H9 (cell line): Measurements from ENCODE around the gene SLCO3A1. TPM values are rescaled to one million over a fixed set of nuclear protein-coding genes. Genes with fewer than 3 reads are reported as not detected.

Experiments used
- DNase-seq: peaks from one replicate; pipeline ENCODE4 v3.0.0-alpha.2; 2017
- H2AFZ ChIP-seq: one replicate; pipeline ENCODE4 v1.6.1; 2013; ENCODE audit warnings: mild to moderate bottlenecking, low read length, control low read depth, moderate library complexity
- H2AK5ac ChIP-seq: 2 replicates; pipeline ENCODE4 v1.6.1; 2013; ENCODE audit warnings: low read length, control low read depth, mixed read lengths; ENCODE audit not compliant: insufficient read length
- H2BK120ac ChIP-seq: one replicate; pipeline ENCODE4 v1.6.1; 2013; ENCODE audit warnings: low read depth, mild to moderate bottlenecking, low read length, control low read depth, inconsistent platforms; ENCODE audit not compliant: poor library complexity, severe bottlenecking
- H2BK12ac ChIP-seq: 2 replicates; pipeline ENCODE4 v1.6.1; 2013; ENCODE audit warnings: low read length, control low read depth, mixed read lengths, low read depth; ENCODE audit not compliant: insufficient read length
- H2BK15ac ChIP-seq: 2 replicates; pipeline ENCODE4 v1.6.1; 2013; ENCODE audit warnings: low read depth, low read length, control low read depth
- H2BK20ac ChIP-seq: one replicate; pipeline ENCODE4 v1.6.1; 2013; ENCODE audit warnings: low read depth, mild to moderate bottlenecking, low read length, control low read depth, inconsistent platforms; ENCODE audit not compliant: poor library complexity, severe bottlenecking
- H2BK5ac ChIP-seq: 2 replicates; pipeline ENCODE4 v1.6.1; 2013; ENCODE audit warnings: low read length, control low read depth, mixed read lengths; ENCODE audit not compliant: insufficient read length
- H3K14ac ChIP-seq: 2 replicates; pipeline ENCODE4 v1.6.1; 2013; ENCODE audit warnings: low read length, control low read depth; ENCODE audit not compliant: insufficient read depth
- H3K18ac ChIP-seq: 2 replicates; pipeline ENCODE4 v1.6.1; 2013; ENCODE audit warnings: low read depth, mild to moderate bottlenecking, mixed read lengths, low read length, control low read depth; ENCODE audit not compliant: insufficient read length
- H3K23ac ChIP-seq: 2 replicates; pipeline ENCODE4 v1.6.1; 2013; ENCODE audit warnings: low read length, control low read depth, mixed read lengths, low read depth; ENCODE audit not compliant: insufficient read length
- H3K23me2 ChIP-seq: 2 replicates; pipeline ENCODE4 v1.6.1; 2013; ENCODE audit warnings: low read depth, mild to moderate bottlenecking, mixed read lengths, low read length, control low read depth; ENCODE audit not compliant: insufficient read length, poor library complexity, severe bottlenecking
- H3K27ac ChIP-seq: 2 replicates; pipeline ENCODE4 v1.5.1; 2013; ENCODE audit warnings: low read length, control low read depth, mixed read lengths, low read depth; ENCODE audit not compliant: insufficient read length
- H3K27me3 ChIP-seq: 2 replicates; pipeline ENCODE4 v1.6.1; 2013; ENCODE audit warnings: low read length, control low read depth, inconsistent platforms; ENCODE audit not compliant: insufficient read depth
- H3K4ac ChIP-seq: 2 replicates; pipeline ENCODE4 v1.6.1; 2013; ENCODE audit warnings: low read depth, mild to moderate bottlenecking, control low read depth, inconsistent platforms, low read length, moderate library complexity
- H3K4me1 ChIP-seq: 2 replicates; pipeline ENCODE4 v1.6.1; 2013; ENCODE audit warnings: low read length, control low read depth, inconsistent platforms; ENCODE audit not compliant: insufficient read depth
- H3K4me2 ChIP-seq: 2 replicates; pipeline ENCODE4 v1.6.1; 2013; ENCODE audit warnings: low read length, control low read depth, mixed read lengths; ENCODE audit not compliant: insufficient read length, insufficient read depth
- H3K56ac ChIP-seq: 2 replicates; pipeline ENCODE4 v1.6.1; 2013; ENCODE audit warnings: low read depth, mild to moderate bottlenecking, mixed read lengths, low read length, control low read depth; ENCODE audit not compliant: insufficient read length
- H3K79me1 ChIP-seq: 2 replicates; pipeline ENCODE4 v1.6.1; 2013; ENCODE audit warnings: low read depth, mild to moderate bottlenecking, moderate library complexity, low read length, control low read depth, inconsistent platforms; ENCODE audit not compliant: insufficient read depth, poor library complexity, severe bottlenecking
- H3K79me2 ChIP-seq: 2 replicates; pipeline ENCODE4 v1.6.1; 2013; ENCODE audit warnings: low read length, control low read depth, inconsistent platforms; ENCODE audit not compliant: insufficient read depth
- H3K9ac ChIP-seq: 2 replicates; pipeline ENCODE4 v1.6.1; 2013; ENCODE audit warnings: low read length, control low read depth, mixed read lengths; ENCODE audit not compliant: insufficient read length; ENCODE audit errors: extremely low read depth
- H3K9me3 ChIP-seq: one replicate; pipeline ENCODE4 v1.6.1; 2013; ENCODE audit warnings: low read depth, low read length, inconsistent platforms; ENCODE audit not compliant: control insufficient read depth
- H3T11ph ChIP-seq: one replicate; pipeline ENCODE4 v1.6.1; 2013; ENCODE audit warnings: mild to moderate bottlenecking, low read length, control low read depth, inconsistent platforms
- H4K20me1 ChIP-seq: one replicate; pipeline ENCODE4 v1.6.1; 2013; ENCODE audit not compliant: control insufficient read depth, insufficient read length, insufficient read depth
- H4K5ac ChIP-seq: 2 replicates; pipeline ENCODE4 v1.6.1; 2013; ENCODE audit warnings: low read depth, mild to moderate bottlenecking, mixed read lengths, low read length, control low read depth; ENCODE audit not compliant: insufficient read length
- H4K8ac ChIP-seq: replicated peaks from 2 replicates; pipeline ENCODE4 v1.6.1; 2013; ENCODE audit warnings: low read length, control low read depth, mixed read lengths, low read depth; ENCODE audit not compliant: insufficient read length
- H4K91ac ChIP-seq: 2 replicates; pipeline ENCODE4 v1.6.1; 2013; ENCODE audit warnings: low read depth, mild to moderate bottlenecking, moderate library complexity, mixed read lengths, low read length, control low read depth; ENCODE audit not compliant: insufficient read length
- H3K27ac Mint-ChIP-seq, 3 experiments: 2 replicates in 2 of 3; 3 replicates in 1 of 3; pipeline ENCODE4 v1.8.0; 2020 to 2021; ENCODE audit warnings: mixed read lengths in 3 of 3, mild to moderate bottlenecking in 1 of 3, moderate library complexity in 1 of 3
- H3K27me3 Mint-ChIP-seq: 2 replicates; pipeline ENCODE4 v1.8.0; 2021; ENCODE audit warnings: low read depth, mild to moderate bottlenecking, moderate library complexity, mixed read lengths
- H3K36me3 Mint-ChIP-seq, 3 experiments: 2 replicates in 2 of 3; 3 replicates in 1 of 3; pipeline ENCODE4 v1.8.0; 2020 to 2021; ENCODE audit warnings: low read depth in 3 of 3, mixed read lengths in 3 of 3; ENCODE audit not compliant: insufficient read depth in 1 of 3
- H3K4me1 Mint-ChIP-seq, 2 experiments: 2 replicates each; pipeline ENCODE4 v1.8.0; 2020; ENCODE audit warnings: mixed read lengths in 2 of 2
- H3K4me3 Mint-ChIP-seq, 2 experiments: 2 replicates in 1 of 2; 3 replicates in 1 of 2; pipeline ENCODE4 v1.8.0; 2020 to 2021; ENCODE audit warnings: mild to moderate bottlenecking in 2 of 2, mixed read lengths in 2 of 2, moderate library complexity in 1 of 2
- H3K9me3 Mint-ChIP-seq, 2 experiments: 2 replicates in 1 of 2; 3 replicates in 1 of 2; pipeline ENCODE4 v1.8.0; 2020; ENCODE audit warnings: mild to moderate bottlenecking in 2 of 2, mixed read lengths in 2 of 2, moderate library complexity in 1 of 2
- WGBS: extraction: QIAGEN DNeasy Blood & Tissue Kit; methylation state at CpG from one replicate; pipeline ENCODE4 v1.1.7; 2013; ENCODE audit warnings: missing lambda C conversion rate, low lambda C conversion rate, mixed read lengths; ENCODE audit not compliant: insufficient read length; ENCODE audit errors: extremely low coverage; 5-methylcytosine and 5-hydroxymethylcytosine counted together
- total RNA-seq: library from RNA; stranded (reverse); gene quantifications from 2 replicates; pipeline ENCODE4 v1.2.1, GENCODE V29; 2021
- TF ChIP-seq, protein P1 (sequence below): fragments of 200-600 bp; sonication (generic); conservative IDR thresholded peaks from 3 replicates; pipeline ENCODE4 v1.8.0; 2021; ENCODE audit warnings: antibody characterized with exemption, mild to moderate bottlenecking

SLCO3A1 gene
- total RNA-seq, 1 experiment from 2014 or later = 9.4 TPM

DNA sequence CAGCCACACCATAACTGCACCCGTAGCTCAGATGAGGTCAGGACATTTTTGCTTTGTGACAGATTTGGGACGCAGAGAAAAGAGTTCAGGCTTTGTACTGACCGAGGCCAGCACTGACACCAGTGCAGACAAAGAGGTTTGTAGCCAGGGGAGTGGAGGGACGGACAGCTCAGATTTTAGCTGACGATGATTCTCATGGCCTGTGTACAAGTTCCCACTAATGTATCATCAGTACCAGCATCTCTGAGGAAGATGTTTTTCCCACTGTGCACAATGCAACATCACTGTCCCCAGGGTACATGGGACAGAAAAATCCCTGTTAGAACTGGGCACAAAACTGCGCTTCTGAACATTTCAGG, 112.7 kb downstream of the SLCO3A1 start:
- peaks cover 14 to 16% of the 10 kb centered on the region in 2 experiments for H3K4me1 Mint-ChIP-seq
- H3K23ac ChIP-seq = no peak overlapping the region
- H3K36me3 Mint-ChIP-seq = peaks cover 2 to 5% (median 3%) of the 10 kb centered on the region in 3 experiments; a peak in 5 of 7 replicates
- H3K9me3 ChIP-seq = no peaks in the 10 kb centered on the region
- peaks cover 3% of the 10 kb centered on the region; the same call in 1 of the 2 replicates for H3K4me1 ChIP-seq
- H3K79me2 ChIP-seq = no peaks in the 10 kb centered on the region
- no peaks in the 10 kb centered on the region for H3K27me3 Mint-ChIP-seq
- peaks cover 3 to 5% of the 10 kb centered on the region in 2 experiments; a peak in 4 of 5 replicates for H3K9me3 Mint-ChIP-seq
- H2BK120ac ChIP-seq = no peak overlapping the region
- no CpG with 5 or more reads among the region's 6 CpGs for WGBS
- H3K9ac ChIP-seq = no peak overlapping the region
- no peak overlapping the region for H4K5ac ChIP-seq
- no peak overlapping the region for H3K4ac ChIP-seq
- H3K27ac Mint-ChIP-seq = peak overlapping the region in 1 of 3 experiments; percentile 62; a peak in 2 of 7 replicates
- H3K14ac ChIP-seq = no peak overlapping the region; the same call in 1 of the 2 replicates
- no peak overlapping the region for H2BK5ac ChIP-seq
- H3K56ac ChIP-seq = no peak overlapping the region
- H2BK12ac ChIP-seq = no peak overlapping the region
- DNase-seq = no peak
- no peak overlapping the region for H3K4me2 ChIP-seq
- H3K23me2 ChIP-seq = no peaks in the 10 kb centered on the region
- no peak overlapping the region for H2AFZ ChIP-seq
- H4K20me1 ChIP-seq = no peaks in the 10 kb centered on the region
- no peak overlapping the region for H3K4me3 Mint-ChIP-seq
- H2AK5ac ChIP-seq = no peak overlapping the region
- H3K27me3 ChIP-seq = no peaks in the 10 kb centered on the region
- H2BK20ac ChIP-seq = no peak overlapping the region
- no peak overlapping the region for H4K91ac ChIP-seq
- no peaks in the 10 kb centered on the region for H3K79me1 ChIP-seq
- no peak overlapping the region for H3T11ph ChIP-seq
- no peak overlapping the region for H4K8ac ChIP-seq
- H3K18ac ChIP-seq = no peak overlapping the region
- H3K27ac ChIP-seq = no peak overlapping the region
- TF ChIP-seq, protein P1, sequence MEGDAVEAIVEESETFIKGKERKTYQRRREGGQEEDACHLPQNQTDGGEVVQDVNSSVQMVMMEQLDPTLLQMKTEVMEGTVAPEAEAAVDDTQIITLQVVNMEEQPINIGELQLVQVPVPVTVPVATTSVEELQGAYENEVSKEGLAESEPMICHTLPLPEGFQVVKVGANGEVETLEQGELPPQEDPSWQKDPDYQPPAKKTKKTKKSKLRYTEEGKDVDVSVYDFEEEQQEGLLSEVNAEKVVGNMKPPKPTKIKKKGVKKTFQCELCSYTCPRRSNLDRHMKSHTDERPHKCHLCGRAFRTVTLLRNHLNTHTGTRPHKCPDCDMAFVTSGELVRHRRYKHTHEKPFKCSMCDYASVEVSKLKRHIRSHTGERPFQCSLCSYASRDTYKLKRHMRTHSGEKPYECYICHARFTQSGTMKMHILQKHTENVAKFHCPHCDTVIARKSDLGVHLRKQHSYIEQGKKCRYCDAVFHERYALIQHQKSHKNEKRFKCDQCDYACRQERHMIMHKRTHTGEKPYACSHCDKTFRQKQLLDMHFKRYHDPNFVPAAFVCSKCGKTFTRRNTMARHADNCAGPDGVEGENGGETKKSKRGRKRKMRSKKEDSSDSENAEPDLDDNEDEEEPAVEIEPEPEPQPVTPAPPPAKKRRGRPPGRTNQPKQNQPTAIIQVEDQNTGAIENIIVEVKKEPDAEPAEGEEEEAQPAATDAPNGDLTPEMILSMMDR = no peak
- no peak overlapping the region for H2BK15ac ChIP-seq
